Mesenchymal stem cell (in vitro differentiated cells and primary cell): Measurements from ENCODE around the gene MGLL.

ENCODE experiments used
- DNase-seq: peaks from one replicate; pipeline ENCODE4 v3.0.0-alpha.2; 2013
- H2AFZ ChIP-seq: one replicate; pipeline ENCODE4 v1.6.1; 2013; ENCODE audit warnings: low read depth, mild to moderate bottlenecking, control low read depth, inconsistent platforms, low read length, moderate library complexity
- H2AK5ac ChIP-seq: 2 replicates; pipeline ENCODE4 v1.6.1; 2013; ENCODE audit warnings: low read length, moderate library complexity, mild to moderate bottlenecking, inconsistent platforms; ENCODE audit not compliant: severe bottlenecking
- H2BK120ac ChIP-seq: one replicate; pipeline ENCODE4 v1.6.1; 2013; ENCODE audit warnings: low read depth, mild to moderate bottlenecking, inconsistent platforms, low read length, moderate library complexity
- H2BK12ac ChIP-seq, 2 experiments: one replicate each; pipeline ENCODE4 v1.6.1; 2013; ENCODE audit warnings: inconsistent platforms in 2 of 2, low read length in 2 of 2, mild to moderate bottlenecking in 2 of 2, moderate library complexity in 2 of 2, control low read depth in 1 of 2
- H2BK15ac ChIP-seq: one replicate; pipeline ENCODE4 v1.6.1; 2013; ENCODE audit warnings: mild to moderate bottlenecking, low read depth, inconsistent platforms; ENCODE audit not compliant: poor library complexity, severe bottlenecking
- H2BK5ac ChIP-seq: 2 replicates; pipeline ENCODE4 v1.6.1; 2013; ENCODE audit warnings: low read depth, mild to moderate bottlenecking, low read length, control low read depth, inconsistent platforms; ENCODE audit not compliant: poor library complexity, severe bottlenecking
- H3K14ac ChIP-seq, 2 experiments: one replicate each; pipeline ENCODE4 v1.6.1; 2013; ENCODE audit warnings: inconsistent platforms in 2 of 2, low read length in 2 of 2, control low read depth in 1 of 2, mild to moderate bottlenecking in 1 of 2, moderate library complexity in 1 of 2
- H3K18ac ChIP-seq, 2 experiments: one replicate each; pipeline ENCODE4 v1.6.1; 2013; ENCODE audit warnings: inconsistent platforms in 2 of 2, low read length in 2 of 2, control low read depth in 1 of 2, low read depth in 1 of 2, mild to moderate bottlenecking in 1 of 2
- H3K23ac ChIP-seq, 2 experiments: one replicate each; pipeline ENCODE4 v1.6.1; 2013; ENCODE audit warnings: inconsistent platforms in 2 of 2, low read length in 2 of 2, mild to moderate bottlenecking in 2 of 2, moderate library complexity in 2 of 2, control low read depth in 1 of 2
- H3K27ac ChIP-seq: 2 replicates; pipeline ENCODE4 v1.5.1; 2013; ENCODE audit warnings: mild to moderate bottlenecking, moderate library complexity, low read length, control low read depth, inconsistent platforms; ENCODE audit not compliant: poor library complexity, severe bottlenecking
- H3K27me3 ChIP-seq, 2 experiments: 2 replicates each; pipeline versions ENCODE4 v1.6.1 to v1.7.0; 2013; ENCODE audit warnings: low read length in 2 of 2, mild to moderate bottlenecking in 2 of 2, moderate library complexity in 2 of 2, control low read depth in 1 of 2, inconsistent platforms in 1 of 2; ENCODE audit not compliant: control insufficient read depth in 1 of 2, insufficient read depth in 1 of 2
- H3K36me3 ChIP-seq, 2 experiments: 2 replicates each; pipeline versions ENCODE4 v1.6.1 to v1.7.0; 2013; ENCODE audit warnings: low read length in 2 of 2, control low read depth in 1 of 2, inconsistent platforms in 1 of 2, low read depth in 1 of 2, mild to moderate bottlenecking in 1 of 2; ENCODE audit not compliant: insufficient read depth in 2 of 2, control insufficient read depth in 1 of 2
- H3K4ac ChIP-seq, 2 experiments: one replicate each; pipeline ENCODE4 v1.6.1; 2013; ENCODE audit warnings: inconsistent platforms in 2 of 2, low read length in 2 of 2, mild to moderate bottlenecking in 2 of 2, moderate library complexity in 2 of 2, control low read depth in 1 of 2, low read depth in 1 of 2
- H3K4me1 ChIP-seq: 2 replicates; pipeline ENCODE4 v1.6.1; 2013; ENCODE audit warnings: low read depth, low read length, control low read depth; ENCODE audit not compliant: control insufficient read depth, insufficient read depth
- H3K4me2 ChIP-seq: 2 replicates; pipeline ENCODE4 v1.6.1; 2013; ENCODE audit warnings: low read length, mild to moderate bottlenecking, inconsistent platforms; ENCODE audit not compliant: poor library complexity, severe bottlenecking
- H3K4me3 ChIP-seq, 2 experiments: 2 replicates each; pipeline versions ENCODE4 v1.5.1 to v1.7.0; 2013; ENCODE audit warnings: low read length in 2 of 2, mild to moderate bottlenecking in 2 of 2, control low read depth in 1 of 2, low read depth in 1 of 2; ENCODE audit not compliant: insufficient read depth in 1 of 2
- H3K79me1 ChIP-seq: replicated peaks from 2 replicates; pipeline ENCODE4 v1.6.1; 2013; ENCODE audit warnings: mild to moderate bottlenecking, control low read depth, low read length, inconsistent platforms; ENCODE audit not compliant: poor library complexity, severe bottlenecking
- H3K9ac ChIP-seq: 2 replicates; pipeline ENCODE4 v1.7.0; 2013; ENCODE audit warnings: mild to moderate bottlenecking, low read length, moderate library complexity
- H3K9me3 ChIP-seq: 2 replicates; pipeline ENCODE4 v1.7.0; 2013; ENCODE audit warnings: mild to moderate bottlenecking, low read length; ENCODE audit not compliant: control insufficient read depth
- H4K8ac ChIP-seq: one replicate; pipeline ENCODE4 v1.6.1; 2013; ENCODE audit warnings: inconsistent platforms, mild to moderate bottlenecking, low read length, moderate library complexity
- H4K91ac ChIP-seq: one replicate; pipeline ENCODE4 v1.6.1; 2013; ENCODE audit warnings: mild to moderate bottlenecking, low read length, inconsistent platforms
- WGBS: methylation state at CpG from one replicate; pipeline ENCODE4 v1.1.7; 2013; ENCODE audit warnings: mixed read lengths; 5-methylcytosine and 5-hydroxymethylcytosine counted together

MGLL gene

GRCh38 chr3:127687228-127687737 lies 135.0 kb downstream of the MGLL start:
- H3K27ac ChIP-seq: no peak overlapping the region
- no peak overlapping the region for H4K8ac ChIP-seq
- no peak overlapping the region for H3K4me3 ChIP-seq
- H2AK5ac ChIP-seq: no peak overlapping the region
- no peak overlapping the region for H2BK5ac ChIP-seq
- no peak overlapping the region for H4K91ac ChIP-seq
- peaks cover 20 to 21% of the 10 kb centered on the region in 2 experiments for H3K36me3 ChIP-seq
- no peak overlapping the region for H3K4me2 ChIP-seq
- no peaks in the 10 kb centered on the region for H3K27me3 ChIP-seq
- H2BK12ac ChIP-seq: no peak overlapping the region
- no peak overlapping the region for H3K9ac ChIP-seq
- no peak overlapping the region for H2BK15ac ChIP-seq
- H3K9me3 ChIP-seq: no peaks in the 10 kb centered on the region
- H3K23ac ChIP-seq: no peak overlapping the region
- H3K4ac ChIP-seq: no peak overlapping the region
- H2AFZ ChIP-seq: no peak overlapping the region
- no peak for DNase-seq
- no peak overlapping the region for H3K18ac ChIP-seq
- no peak overlapping the region for H2BK120ac ChIP-seq
- 97% methylated on average over 2 of the region's 2 CpGs for WGBS
- H3K79me1 ChIP-seq: no peaks in the 10 kb centered on the region
- peaks cover 44% of the 10 kb centered on the region for H3K4me1 ChIP-seq
- H3K14ac ChIP-seq: no peak overlapping the region

- H3K4me1 ChIP-seq: peaks cover 38% of the 10 kb centered on the region
- H4K91ac ChIP-seq: no peak overlapping the region
- no peak overlapping the region for H3K14ac ChIP-seq
- no peak overlapping the region for H2BK5ac ChIP-seq
- no peak overlapping the region for H2AFZ ChIP-seq
- no peak overlapping the region for H4K8ac ChIP-seq
- no peak overlapping the region for H3K4ac ChIP-seq
- peaks cover 13 to 16% of the 10 kb centered on the region in 2 experiments for H3K36me3 ChIP-seq
- no peaks in the 10 kb centered on the region for H3K79me1 ChIP-seq
- H3K4me2 ChIP-seq: no peak overlapping the region
- H3K18ac ChIP-seq: no peak overlapping the region
- no peak overlapping the region for H2BK12ac ChIP-seq
- no peaks in the 10 kb centered on the region for H3K27me3 ChIP-seq
- no peak overlapping the region for H3K4me3 ChIP-seq
- H2AK5ac ChIP-seq: no peak overlapping the region
- no peak for DNase-seq
- H2BK15ac ChIP-seq: no peak overlapping the region
- H3K27ac ChIP-seq: no peak overlapping the region
- no peak overlapping the region for H2BK120ac ChIP-seq
- no peak overlapping the region for H3K23ac ChIP-seq
- H3K9me3 ChIP-seq: no peaks in the 10 kb centered on the region
- H3K9ac ChIP-seq: no peak overlapping the region
Observed at GRCh38 chr3:127686512-127686894, 135.8 kb downstream of the MGLL start.

- H2BK120ac ChIP-seq: no peak overlapping the region
- DNase-seq: no peak
- H3K36me3 ChIP-seq: peaks cover 7 to 12% of the 10 kb centered on the region in 2 experiments
- H2BK15ac ChIP-seq: no peak overlapping the region
- H3K14ac ChIP-seq: no peak overlapping the region
- H3K4me2 ChIP-seq: no peak overlapping the region
- H2AK5ac ChIP-seq: no peak overlapping the region
- H2AFZ ChIP-seq: no peak overlapping the region
- no peak overlapping the region for H3K18ac ChIP-seq
- no peak overlapping the region for H4K91ac ChIP-seq
- H3K23ac ChIP-seq: no peak overlapping the region
- no peak overlapping the region for H2BK12ac ChIP-seq
- H3K79me1 ChIP-seq: no peaks in the 10 kb centered on the region
- H3K27ac ChIP-seq: no peak overlapping the region
- H3K4me1 ChIP-seq: peaks cover 33% of the 10 kb centered on the region
- no peak overlapping the region for H3K4ac ChIP-seq
- H2BK5ac ChIP-seq: no peak overlapping the region
- no peak overlapping the region for H3K4me3 ChIP-seq
- H3K27me3 ChIP-seq: no peaks in the 10 kb centered on the region
- H4K8ac ChIP-seq: no peak overlapping the region
- H3K9me3 ChIP-seq: no peaks in the 10 kb centered on the region
- WGBS: 93% methylated on average over 4 of the region's 4 CpGs
- H3K9ac ChIP-seq: no peak overlapping the region
Observed at GRCh38 chr3:127685708-127686511, 136.4 kb downstream of the MGLL start.

- Histone ChIP-seq H2AFZ (no peak overlapping the region), H3K23ac (no peak overlapping the region), H4K91ac (no peak overlapping the region), H3K27ac (no peak overlapping the region), H3K14ac (no peak overlapping the region), H3K9ac (no peak overlapping the region), H3K36me3 (peaks cover 11 to 16% of the 10 kb centered on the region in 2 experiments), H3K79me1 (no peaks in the 10 kb centered on the region), H2AK5ac (no peak overlapping the region), H3K4me3 (no peak overlapping the region), H2BK15ac (peak overlapping the region; percentile 88), H3K9me3 (no peaks in the 10 kb centered on the region), H2BK12ac (no peak overlapping the region), H3K27me3 (no peaks in the 10 kb centered on the region), H2BK5ac (no peak overlapping the region), H3K4me1 (peaks cover 25% of the 10 kb centered on the region), H3K4ac (no peak overlapping the region), H2BK120ac (no peak overlapping the region), H3K18ac (no peak overlapping the region), H4K8ac (no peak overlapping the region), H3K4me2 (no peak overlapping the region)
- DNase-seq: no peak
- 88% methylated on average over 22 of the region's 22 CpGs for WGBS
Observed at GRCh38 chr3:127684871-127685707, 137.2 kb downstream of the MGLL start.
